H7 (cell line): ENCODE measurements around the gene PTPRT. TPM values are rescaled to one million over a fixed set of nuclear protein-coding genes. Genes with fewer than 3 reads are reported as not detected.

ENCODE experiments used
- DNase-seq: peaks from one replicate; pipeline ENCODE4 v3.0.0; 2012
- H3K27me3 ChIP-seq: 2 replicates; pipeline ENCODE4 v1.6.0; 2011; ENCODE audit warnings: mild to moderate bottlenecking, low read length; ENCODE audit not compliant: control insufficient read depth, insufficient read depth
- H3K36me3 ChIP-seq: replicated peaks from 2 replicates; pipeline ENCODE4 v1.5.1; 2011; ENCODE audit warnings: low read length; ENCODE audit not compliant: control insufficient read depth, insufficient read depth
- H3K4me3 ChIP-seq: 2 replicates; pipeline ENCODE4 v1.5.1; 2011; ENCODE audit warnings: low read depth, mild to moderate bottlenecking, control low read depth, low read length, moderate library complexity; ENCODE audit not compliant: insufficient read depth
- total RNA-seq: library from RNA; depleted of rRNA; stranded (reverse); fragments of >200 nt; shearing (Covaris generic); gene quantifications from 2 replicates; pipeline ENCODE4 v1.2.3, GENCODE V29; 2014

Gene PTPRT
- total RNA-seq, 1 experiment from 2014 or later, result 0.07 TPM

GRCh38 chr20:42628683-42629082 lies 561.0 kb downstream of the PTPRT start:
- DNase-seq, result no peak
- no peak overlapping the region for H3K4me3 ChIP-seq
- no peaks in the 10 kb centered on the region for H3K36me3 ChIP-seq
- no peaks in the 10 kb centered on the region for H3K27me3 ChIP-seq

- DNase-seq, result no peak
- Histone ChIP-seq H3K36me3 (no peaks in the 10 kb centered on the region), H3K4me3 (no peak overlapping the region), H3K27me3 (no peaks in the 10 kb centered on the region)
Measured at GRCh38 chr20:42613076-42613475, 576.6 kb downstream of the PTPRT start.

- no peak for DNase-seq
- Histone ChIP-seq H3K27me3 (no peaks in the 10 kb centered on the region), H3K36me3 (no peaks in the 10 kb centered on the region), H3K4me3 (no peak overlapping the region)
Measured at GRCh38 chr20:42611889-42612837, 577.5 kb downstream of the PTPRT start.

- DNase-seq, result no peak
- no peaks in the 10 kb centered on the region for H3K36me3 ChIP-seq
- no peak overlapping the region for H3K4me3 ChIP-seq
- no peaks in the 10 kb centered on the region for H3K27me3 ChIP-seq
Measured at GRCh38 chr20:42611423-42611822, 578.3 kb downstream of the PTPRT start.

GRCh38 chr20:42610070-42610469 lies 579.6 kb downstream of the PTPRT start:
- no peaks in the 10 kb centered on the region for H3K36me3 ChIP-seq
- no peak overlapping the region for H3K4me3 ChIP-seq
- no peaks in the 10 kb centered on the region for H3K27me3 ChIP-seq
- DNase-seq, result no peak

- Histone ChIP-seq H3K36me3 (no peaks in the 10 kb centered on the region), H3K4me3 (no peak overlapping the region), H3K27me3 (no peaks in the 10 kb centered on the region)
- DNase-seq, result no peak
Measured at GRCh38 chr20:42609618-42610017, 580.1 kb downstream of the PTPRT start.

GRCh38 chr20:42604998-42605956 lies 584.4 kb downstream of the PTPRT start:
- no peak for DNase-seq
- no peaks in the 10 kb centered on the region for H3K27me3 ChIP-seq
- H3K36me3 ChIP-seq, result no peaks in the 10 kb centered on the region
- H3K4me3 ChIP-seq, result no peak overlapping the region

GRCh38 chr20:42603655-42604054 lies 586.1 kb downstream of the PTPRT start:
- H3K36me3 ChIP-seq, result no peaks in the 10 kb centered on the region
- no peaks in the 10 kb centered on the region for H3K27me3 ChIP-seq
- no peak overlapping the region for H3K4me3 ChIP-seq
- no peak for DNase-seq

- DNase-seq, result no peak
- no peak overlapping the region for H3K4me3 ChIP-seq
- H3K27me3 ChIP-seq, result no peaks in the 10 kb centered on the region
- no peaks in the 10 kb centered on the region for H3K36me3 ChIP-seq
Measured at GRCh38 chr20:42598581-42598980, 591.1 kb downstream of the PTPRT start.

- Histone ChIP-seq H3K27me3 (no peaks in the 10 kb centered on the region), H3K4me3 (no peak overlapping the region), H3K36me3 (no peaks in the 10 kb centered on the region)
- no peak for DNase-seq
Measured at GRCh38 chr20:42595625-42596024, 594.1 kb downstream of the PTPRT start.

GRCh38 chr20:42594659-42595058 lies 595.0 kb downstream of the PTPRT start:
- no peak overlapping the region for H3K4me3 ChIP-seq
- no peak for DNase-seq
- H3K27me3 ChIP-seq, result no peaks in the 10 kb centered on the region
- H3K36me3 ChIP-seq, result no peaks in the 10 kb centered on the region

- H3K36me3 ChIP-seq, result no peaks in the 10 kb centered on the region
- H3K4me3 ChIP-seq, result no peak overlapping the region
- H3K27me3 ChIP-seq, result no peaks in the 10 kb centered on the region
- no peak for DNase-seq
Measured at GRCh38 chr20:42594011-42594410, 595.7 kb downstream of the PTPRT start.

- DNase-seq, result no peak
- no peak overlapping the region for H3K4me3 ChIP-seq
- no peaks in the 10 kb centered on the region for H3K27me3 ChIP-seq
- no peaks in the 10 kb centered on the region for H3K36me3 ChIP-seq
Measured at GRCh38 chr20:42589976-42590639, 599.6 kb downstream of the PTPRT start.

- H3K4me3 ChIP-seq, result no peak overlapping the region
- no peaks in the 10 kb centered on the region for H3K27me3 ChIP-seq
- no peaks in the 10 kb centered on the region for H3K36me3 ChIP-seq
- no peak for DNase-seq
Measured at GRCh38 chr20:42588847-42589246, 600.9 kb downstream of the PTPRT start.
